ENCODE data around the gene UBA3. TPM values are rescaled to one million over a fixed set of nuclear protein-coding genes. Genes with fewer than 3 reads are reported as not detected.

UBA3 gene
- total RNA-seq, 1 donor from 2014 or later, result 84.4 TPM

DNA sequence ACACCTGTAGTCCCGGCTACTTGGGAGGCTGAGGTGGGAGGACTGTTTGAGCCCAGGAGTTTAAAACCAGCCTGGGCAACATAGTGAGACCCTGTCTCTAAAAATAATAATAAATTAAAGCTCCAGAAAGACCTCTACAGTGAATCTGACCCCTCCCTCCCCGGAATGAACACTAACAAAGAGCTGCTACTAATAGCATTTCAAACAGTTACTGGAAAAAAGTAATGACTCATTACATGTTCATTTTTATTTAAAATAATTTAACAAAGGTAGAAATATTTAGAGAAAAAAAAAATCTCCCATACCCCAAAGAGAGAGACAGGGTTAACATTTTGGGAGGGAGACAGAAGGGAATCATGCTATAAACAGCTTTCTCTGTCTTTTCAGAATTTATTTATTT, 2.2 kb upstream of the UBA3 start:
- ATAC-seq (ENCODE audit: poor library complexity) (no peak), DNase-seq (no peak)
- intact Hi-C loops (cut with DNase I), result no loop called here

DNA sequence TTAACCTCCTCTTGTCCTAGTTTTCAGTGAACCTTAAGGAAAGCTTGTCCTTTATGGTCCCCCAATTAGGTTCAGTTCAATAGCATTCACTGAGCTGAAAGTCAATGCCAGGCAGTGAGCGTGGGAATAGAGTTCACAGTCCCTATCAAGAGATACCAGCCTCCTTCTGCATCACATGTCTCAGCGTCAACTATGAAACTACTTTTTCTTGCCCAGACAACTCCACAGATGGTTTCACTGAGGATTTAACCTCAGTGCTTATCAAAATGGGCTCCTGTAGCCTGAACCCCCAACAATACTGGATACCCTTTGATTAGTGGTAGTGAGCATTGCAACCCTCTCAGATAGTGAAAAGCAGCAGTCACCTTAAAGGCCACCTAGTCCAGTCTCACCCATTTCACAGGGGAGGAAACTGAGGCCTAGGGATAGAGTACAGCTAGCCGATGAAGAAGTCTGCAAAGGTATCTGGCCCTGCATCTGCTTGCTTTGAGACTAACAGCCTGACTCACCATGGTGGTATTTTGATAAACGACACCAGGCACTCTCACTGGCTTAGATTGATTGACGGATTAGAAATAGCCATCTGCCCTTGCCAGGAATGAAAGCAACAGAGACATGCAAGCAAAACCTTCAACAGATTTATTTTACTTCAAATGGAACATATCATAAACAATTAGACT, 1.6 kb upstream of the UBA3 start:
- intact Hi-C loops (cut with DNase I), result no loop called here
- no peak for ATAC-seq (ENCODE audit: poor library complexity)

DNA sequence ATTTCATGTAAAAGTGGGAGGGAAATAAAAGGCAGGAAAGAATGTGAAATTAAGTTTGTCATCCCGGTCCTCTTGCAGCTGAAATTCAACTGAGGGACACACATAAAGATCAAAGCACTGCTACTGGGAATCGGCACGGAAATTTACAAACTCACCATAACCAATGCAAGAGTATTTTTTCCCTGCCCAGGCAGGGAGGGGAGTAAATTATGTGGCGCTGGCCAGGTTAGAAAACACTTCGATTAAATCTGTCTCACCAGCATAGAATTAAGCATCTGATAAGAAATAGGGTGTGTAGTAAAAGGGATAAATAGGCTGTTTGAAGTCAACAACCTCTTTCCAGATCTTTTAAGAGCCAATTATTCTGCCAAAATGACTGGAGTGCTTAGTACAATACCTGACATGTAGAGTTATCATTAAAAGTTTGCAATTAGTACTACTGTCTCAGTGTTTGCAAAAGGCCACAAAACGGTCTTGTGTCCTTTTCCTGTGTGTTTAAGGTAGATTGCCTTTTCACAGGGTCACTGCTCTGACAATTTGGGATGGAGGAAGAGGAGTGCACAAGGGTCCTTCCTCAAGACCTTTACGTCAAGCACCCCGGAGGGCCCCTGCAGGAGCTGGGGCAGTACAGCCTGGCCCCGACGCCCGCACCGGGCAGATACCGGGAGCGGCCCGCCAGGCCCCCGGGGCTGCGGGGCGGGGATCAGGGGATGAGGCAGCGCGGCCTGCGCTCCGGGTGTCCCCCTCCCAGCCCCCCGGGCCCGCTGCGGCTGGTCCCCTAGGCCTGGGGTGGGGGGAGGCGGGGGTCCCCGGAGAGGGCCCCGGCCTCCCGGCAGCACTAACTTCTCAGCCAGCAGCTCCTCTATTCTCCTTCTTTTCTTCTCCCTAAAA, 651 bp downstream of the UBA3 start:
- ATAC-seq (ENCODE audit: poor library complexity) (peak; percentile 42), DNase-seq (peak; percentile 47)
- intact Hi-C loops (cut with DNase I), result no loop called here

More for the DNA sequence above, 1.6 kb upstream of the UBA3 start:
- DNase-seq, result no peak

DNA sequence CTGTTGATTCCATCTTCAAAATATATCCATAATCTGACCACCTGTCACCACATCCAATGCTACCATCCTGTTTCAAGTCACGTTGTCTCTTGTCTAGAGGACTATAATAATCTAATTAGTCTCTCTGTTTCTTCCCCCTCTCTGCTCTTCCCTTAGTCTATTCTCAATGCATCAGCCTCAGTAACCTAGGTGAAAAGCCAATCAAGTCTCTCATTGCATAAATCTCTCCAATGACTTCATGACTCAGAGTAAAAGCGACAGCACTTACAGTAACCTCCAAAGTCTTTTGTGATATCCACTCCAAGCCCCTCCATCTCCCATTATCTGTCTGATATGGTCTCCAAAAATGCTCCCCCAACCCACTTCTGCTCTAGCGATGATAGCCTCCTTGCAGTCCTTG, 7.2 kb downstream of the UBA3 start:
- no peak for DNase-seq
- ATAC-seq (ENCODE audit: poor library complexity), result no peak
- intact Hi-C loops (cut with DNase I), result no loop called here

DNA sequence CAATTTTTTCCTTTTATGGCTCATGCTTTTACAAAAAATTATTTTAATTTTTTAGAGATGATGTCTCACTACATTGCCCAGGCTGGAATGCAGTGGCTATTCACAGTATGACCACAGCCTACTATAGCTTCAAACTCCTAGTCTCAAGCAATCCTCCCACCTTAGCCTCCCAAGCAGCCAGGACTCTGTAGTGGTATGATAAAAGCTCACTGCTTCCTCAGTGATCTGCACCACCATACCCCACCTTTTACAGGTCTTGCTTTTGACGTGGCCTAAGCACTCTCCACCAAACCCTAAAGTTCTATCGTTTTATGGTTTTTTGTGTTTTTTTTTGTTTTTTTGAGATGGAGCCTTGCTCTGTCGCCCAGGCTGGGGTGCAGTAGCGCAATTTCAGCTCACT, 14.0 kb downstream of the UBA3 start:
- no peak for ATAC-seq (ENCODE audit: poor library complexity)
- intact Hi-C loops (cut with DNase I), result no loop called here

DNA sequence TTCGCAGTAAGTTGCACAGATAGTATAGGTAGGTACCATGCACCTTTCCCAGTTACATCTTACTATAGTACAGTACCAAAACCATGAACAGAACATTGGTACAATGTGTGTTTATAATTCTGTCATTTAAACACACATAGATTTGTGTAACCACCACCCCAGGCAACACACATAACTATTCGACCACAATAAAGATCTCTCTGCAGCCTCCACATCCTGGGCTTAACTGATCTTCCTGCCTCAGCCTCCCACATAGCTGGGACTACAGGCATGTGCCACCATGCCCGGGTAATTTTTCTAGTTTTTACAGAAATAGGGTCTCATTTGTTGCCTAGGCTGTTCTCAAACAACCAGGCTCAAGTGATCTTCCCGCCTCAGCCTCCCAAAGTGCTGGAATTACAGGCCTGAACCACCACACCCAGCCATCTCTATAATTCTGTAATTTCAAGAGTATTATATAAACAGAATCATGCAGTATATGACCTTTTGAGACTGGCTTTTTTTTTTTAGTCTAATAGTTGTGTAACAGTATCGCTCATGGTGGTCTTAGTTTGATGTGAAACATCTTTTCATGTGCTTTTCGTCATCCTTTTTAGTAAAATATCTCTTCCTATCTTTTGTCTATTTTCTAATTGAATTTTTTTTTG, 14.7 kb downstream of the UBA3 start:
- DNase-seq (no peak), ATAC-seq (ENCODE audit: poor library complexity) (no peak)
- intact Hi-C loops (cut with DNase I), result no loop called here

More for the DNA sequence above, 14.0 kb downstream of the UBA3 start:
- DNase-seq, result no peak

DNA sequence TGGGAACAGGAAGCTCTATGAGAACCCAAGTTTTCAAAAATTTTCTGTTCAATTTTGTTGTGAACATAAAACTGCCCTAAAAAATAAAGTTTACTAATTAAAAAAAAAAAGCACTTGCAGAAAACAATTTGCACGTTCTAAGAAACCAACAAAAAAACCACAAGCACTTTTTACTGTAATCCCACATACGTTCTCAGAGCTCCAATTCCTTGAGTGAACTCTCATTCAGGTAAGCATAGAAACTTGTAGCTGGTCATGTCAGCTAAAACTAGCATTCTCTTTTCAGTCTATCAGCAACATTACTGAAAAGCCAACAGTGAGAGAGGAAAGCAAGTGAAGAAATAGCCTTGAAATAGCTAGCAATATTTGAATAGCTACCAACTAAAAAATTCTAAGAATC, 16.5 kb downstream of the UBA3 start:
- DNase-seq (no peak), ATAC-seq (ENCODE audit: poor library complexity) (no peak)
- intact Hi-C loops (cut with DNase I), result no loop called here

DNA sequence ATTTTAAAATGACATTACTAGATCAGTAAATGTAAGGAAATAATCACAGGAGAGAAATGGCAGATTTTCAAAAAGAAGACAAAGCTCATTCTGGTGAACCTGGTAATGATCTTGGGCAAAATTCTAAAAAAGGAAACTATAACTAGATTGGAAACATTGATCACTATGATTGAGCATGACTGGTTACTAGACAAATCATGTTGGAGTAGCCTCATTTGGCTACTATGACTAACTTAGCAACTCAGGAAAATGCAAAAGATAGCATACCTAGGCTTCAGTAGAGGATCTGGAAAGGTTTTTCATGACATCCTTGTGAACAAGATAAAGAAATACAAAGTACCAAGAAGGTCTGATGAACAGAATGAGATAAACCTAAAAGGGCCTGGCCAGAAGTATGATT, 20.5 kb downstream of the UBA3 start:
- intact Hi-C loops (cut with DNase I), result no loop called here
- ATAC-seq (ENCODE audit: poor library complexity) (no peak), DNase-seq (no peak)

DNA sequence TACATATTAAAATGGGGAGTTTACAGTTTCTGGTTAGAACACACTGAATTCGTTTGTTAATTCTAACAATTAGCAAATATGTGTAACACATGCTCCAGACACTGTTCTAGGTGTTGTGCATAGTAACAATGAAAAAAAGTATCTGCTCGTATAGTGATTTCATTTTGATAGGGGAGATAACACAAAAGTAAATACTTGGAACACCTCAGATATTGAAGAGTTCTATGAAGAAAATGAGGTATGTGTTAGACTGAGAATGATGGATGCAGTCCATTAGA, 21.3 kb downstream of the UBA3 start:
- no peak for ATAC-seq (ENCODE audit: poor library complexity)
- no peak for DNase-seq

DNA sequence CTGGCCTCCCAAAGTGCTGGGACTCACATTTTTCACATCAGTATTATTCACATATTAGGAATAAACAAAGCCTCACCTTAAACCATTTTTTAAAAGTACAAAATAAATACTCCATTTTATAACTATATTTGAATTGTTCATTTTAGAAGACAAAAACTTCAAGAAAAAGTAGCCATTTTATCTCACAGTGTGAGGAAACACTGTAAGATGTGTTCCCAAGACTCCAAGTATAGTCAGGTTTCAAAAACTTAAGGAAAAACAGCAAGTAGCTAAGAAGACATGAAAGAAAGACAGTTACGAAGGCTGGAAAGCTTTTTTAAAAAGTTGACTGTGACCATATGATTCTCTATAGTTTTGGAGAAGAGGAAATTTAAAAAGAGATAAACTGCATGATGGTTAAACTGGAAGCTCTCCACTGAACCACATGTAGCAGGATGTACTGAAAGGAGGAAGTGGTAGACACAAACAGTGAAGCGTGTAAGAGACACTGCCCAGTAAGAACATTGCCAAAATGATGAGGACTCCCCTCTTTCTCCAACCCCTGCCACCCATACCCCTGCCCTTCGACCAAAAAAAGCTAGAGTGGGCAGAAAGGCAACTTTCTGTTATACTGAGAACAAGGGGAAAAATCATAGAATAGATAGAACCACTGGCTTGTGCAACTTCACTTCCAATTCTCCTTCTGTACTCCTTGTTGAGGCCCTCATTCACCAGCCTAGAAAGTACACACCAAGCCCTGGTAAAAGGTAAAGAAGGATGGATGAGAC, 21.8 kb downstream of the UBA3 start:
- intact Hi-C loops (cut with DNase I), result no loop called here
- ATAC-seq (ENCODE audit: poor library complexity), result peak; percentile 38

More for the DNA sequence above, 21.3 kb downstream of the UBA3 start:
- intact Hi-C loops (cut with DNase I), result no loop called here

DNA sequence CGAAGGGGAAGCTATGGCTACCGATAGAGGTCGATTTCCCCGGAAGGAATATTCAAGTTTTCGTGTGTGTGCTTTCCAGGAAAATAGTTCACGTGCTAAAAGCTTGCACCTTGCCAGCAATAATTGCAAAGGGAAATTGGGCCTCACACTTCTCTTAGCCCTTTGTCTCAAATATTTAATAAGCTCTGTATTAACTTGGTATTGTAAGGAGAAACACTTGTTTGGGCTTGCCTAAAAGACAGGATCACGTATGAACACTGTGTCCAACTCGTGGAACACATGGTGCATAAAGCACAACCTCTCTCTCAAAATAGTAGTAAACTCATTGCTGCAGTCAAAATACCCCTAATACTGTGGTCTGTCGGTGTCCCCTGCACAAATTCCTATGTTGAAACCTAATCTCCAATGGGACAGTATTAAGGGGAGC, 27.7 kb downstream of the UBA3 start:
- peak; percentile 2 for ATAC-seq (ENCODE audit: poor library complexity)
- no peak for DNase-seq
- intact Hi-C loops (cut with DNase I), result no loop called here

More for the DNA sequence above, 21.8 kb downstream of the UBA3 start:
- no peak for DNase-seq

DNA sequence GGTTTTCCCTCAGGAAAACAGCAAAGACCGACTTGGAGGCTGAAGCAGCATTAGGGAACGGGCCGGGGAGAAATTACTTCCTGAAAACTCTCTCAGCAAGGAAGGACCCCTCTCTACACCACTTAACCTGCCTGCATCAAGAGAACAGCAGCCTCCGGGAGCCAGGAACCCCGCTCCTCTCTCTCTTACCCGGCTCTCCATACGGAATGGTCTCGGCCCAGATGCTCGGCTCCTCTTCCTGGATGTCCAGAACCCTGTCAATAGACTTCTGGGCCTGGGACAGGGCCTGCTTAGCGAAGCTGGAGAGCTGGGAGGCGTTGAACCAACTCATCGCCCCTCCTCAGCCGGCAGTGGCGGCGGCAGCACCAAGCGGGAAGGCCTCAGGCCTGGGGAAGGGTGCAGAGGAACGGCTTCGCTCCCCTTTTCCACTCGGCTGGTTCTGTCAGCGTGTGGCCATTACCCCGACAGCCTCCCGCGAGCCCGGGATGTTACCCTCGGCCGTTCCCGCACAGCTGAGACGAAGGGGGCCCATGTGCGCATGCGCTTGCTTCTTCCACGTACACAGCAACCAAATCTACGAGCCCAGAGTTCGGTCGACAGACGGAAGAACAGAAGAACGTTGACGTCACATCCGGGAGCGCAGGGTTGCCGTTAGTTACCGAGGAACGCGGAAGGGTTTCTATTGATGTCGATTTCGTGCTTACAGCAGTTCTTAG, 28.3 kb downstream of the UBA3 start, which contains the start of gene TMF1:
TSS of gene TMF1 (minus strand) at position 578 of the 716 bp plus-strand sequence. CDS start at position 331, 247 bp downstream.
- ATAC-seq (ENCODE audit: poor library complexity), result peak; percentile 99

DNA sequence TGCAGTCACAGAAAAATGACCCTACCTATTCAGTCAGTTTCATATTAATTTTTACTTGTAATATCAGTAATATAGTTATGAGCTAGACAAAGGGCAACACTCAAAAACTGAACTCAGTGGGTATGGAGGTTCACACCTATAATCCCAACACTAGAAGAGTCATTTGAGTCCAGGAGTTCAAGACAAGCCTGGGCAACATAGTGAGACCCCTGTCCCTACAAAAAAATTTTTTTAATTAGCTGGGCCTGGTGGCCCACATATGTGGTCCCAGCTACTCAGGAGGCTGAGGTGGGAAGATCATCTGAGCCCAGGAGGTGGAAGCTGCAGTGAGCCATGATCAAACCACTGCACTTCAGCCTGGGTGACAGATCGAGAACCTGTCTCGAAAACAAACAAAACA, 31.2 kb downstream of the UBA3 start:
- DNase-seq, result no peak
- intact Hi-C loops (cut with DNase I), result no loop called here
- ATAC-seq (ENCODE audit: poor library complexity), result no peak

More for the DNA sequence above, 28.3 kb downstream of the UBA3 start, which contains the start of gene TMF1:
- intact Hi-C loops (cut with DNase I), result no loop called here
- DNase-seq, result peak; percentile 100

DNA sequence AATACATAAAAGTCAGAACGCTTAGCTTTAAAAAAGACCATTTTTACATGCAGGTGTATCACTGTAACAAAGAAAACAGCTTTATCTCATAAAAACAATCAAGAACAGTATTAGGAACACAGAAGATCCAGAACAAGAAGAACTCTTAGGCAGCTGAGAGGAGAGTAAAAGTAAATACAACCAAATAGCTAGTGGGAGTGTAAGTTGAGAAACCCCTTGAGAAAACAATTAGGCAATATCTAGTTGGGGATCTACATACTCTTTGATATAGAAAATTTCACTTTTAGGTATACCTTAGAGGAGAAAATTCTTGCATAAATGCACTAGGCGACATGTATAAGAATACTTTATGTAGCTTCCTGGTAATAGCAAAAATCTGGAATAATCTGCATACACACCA, 35.6 kb downstream of the UBA3 start:
- ATAC-seq (ENCODE audit: poor library complexity) (no peak), DNase-seq (no peak)
- intact Hi-C loops (cut with DNase I), result no loop called here

DNA sequence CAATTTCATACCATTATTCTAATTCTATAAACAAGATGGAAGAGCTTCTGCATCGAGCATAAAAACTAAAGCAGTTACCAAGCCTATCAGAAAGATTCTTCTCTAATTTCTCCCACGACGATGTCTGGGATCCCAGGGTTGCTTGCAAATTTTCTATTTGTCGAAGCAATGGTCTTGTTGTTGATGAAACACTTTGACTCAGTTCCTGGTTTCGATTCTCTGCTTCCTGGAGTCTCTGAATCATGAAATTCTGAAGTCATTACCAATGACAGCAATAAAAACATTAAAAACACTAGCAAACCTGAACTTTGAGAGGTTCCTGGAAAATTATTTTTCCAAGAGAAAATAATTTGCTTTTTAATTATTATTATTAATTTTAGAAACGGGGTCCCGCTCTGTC, 46.7 kb downstream of the UBA3 start:
- DNase-seq (no peak), ATAC-seq (ENCODE audit: poor library complexity) (no peak)
- intact Hi-C loops (cut with DNase I), result no loop called here

DNA sequence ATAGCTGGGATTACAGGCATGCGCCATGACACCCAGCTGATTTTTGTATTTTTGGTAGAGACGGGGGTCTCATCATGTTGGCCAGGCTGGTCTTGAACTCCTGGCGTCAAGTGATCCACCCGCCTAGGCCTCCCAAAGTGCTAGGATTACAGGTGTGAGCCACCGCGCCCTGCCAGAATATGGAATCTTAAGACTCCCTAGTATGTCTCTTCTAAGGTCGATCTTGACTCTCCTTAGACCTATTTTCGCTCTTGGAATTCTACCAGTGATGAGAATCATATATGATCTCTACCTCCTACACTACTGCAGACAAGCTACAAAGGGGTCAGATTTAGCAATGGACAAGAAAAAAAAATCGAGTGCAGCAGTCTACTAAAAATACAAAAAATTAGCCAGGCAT, 47.4 kb downstream of the UBA3 start:
- ATAC-seq (ENCODE audit: poor library complexity), result no peak
- DNase-seq, result no peak

DNA sequence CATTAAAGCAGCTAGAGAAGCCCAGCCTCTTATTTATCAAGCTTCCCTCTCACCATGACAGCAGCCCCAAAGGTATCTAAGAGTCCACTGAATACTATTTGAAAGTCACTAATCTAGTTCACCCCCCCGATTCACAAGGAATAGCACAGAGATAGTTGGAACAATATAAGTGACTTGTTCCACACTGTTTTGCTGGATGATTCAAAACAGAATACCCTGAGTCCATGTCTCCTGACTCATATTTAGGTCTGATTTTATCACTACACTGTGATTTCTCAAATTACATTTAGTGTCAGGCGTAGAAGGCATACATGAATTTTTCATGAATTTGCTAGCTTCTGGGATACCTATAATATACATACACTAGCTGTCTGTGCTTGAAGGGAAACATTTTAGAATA, 48.0 kb downstream of the UBA3 start:
- ATAC-seq (ENCODE audit: poor library complexity) (no peak), DNase-seq (no peak)
- intact Hi-C loops (cut with DNase I), result no loop called here

More for the DNA sequence above, 47.4 kb downstream of the UBA3 start:
- intact Hi-C loops (cut with DNase I), result no loop called here

DNA sequence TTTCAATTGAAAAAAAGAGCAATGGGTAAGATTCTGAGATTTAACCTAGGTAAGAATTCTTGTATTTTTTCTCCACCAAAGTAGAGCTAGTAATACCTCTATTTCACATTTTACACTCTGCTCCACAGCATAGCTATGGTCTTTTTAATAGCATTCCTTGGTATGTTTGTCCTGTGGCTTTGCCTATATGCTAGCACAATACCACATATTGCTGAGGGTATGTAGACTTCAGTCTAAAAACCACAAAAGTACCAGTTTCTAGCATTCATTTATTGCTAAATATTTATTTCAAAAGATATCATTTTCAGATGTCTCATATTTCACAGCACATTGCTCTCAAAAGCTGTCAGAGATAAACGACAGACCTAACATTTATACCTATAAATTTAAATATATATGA, 48.5 kb downstream of the UBA3 start:
- DNase-seq (no peak), ATAC-seq (ENCODE audit: poor library complexity) (no peak)
- intact Hi-C loops (cut with DNase I), result no loop called here

Measured in Right ventricle myocardium superior (tissue), 1 donor.